Muscle of back (tissue), 11 donors: ENCODE results near the gene MYCBP2. TPM values are rescaled to one million over a fixed set of nuclear protein-coding genes. Genes with fewer than 3 reads are reported as not detected.
"Not testable (repeated sequence)": the region's sequence is repeated elsewhere in the genome, so short reads cannot be mapped to it uniquely, and the experiment has no call there.

Experiments
- DNase-seq, 3 donors: peaks; one replicate each; pipeline versions ENCODE4 v3.0.0 to v3.0.0-alpha.2; 2013
- polyA plus RNA-seq, 10 donors: library from polyadenylated mRNA; unstranded; fragments of 120-200 nt; gene quantifications; one replicate each; pipeline ENCODE4 v1.2.1, GENCODE V29; 2013; ENCODE audit not compliant: insufficient read length in 10 of 10

MYCBP2 gene
- polyA plus RNA-seq, 10 donors = 41.6 to 56.7 (median 52.1) TPM

DNA sequence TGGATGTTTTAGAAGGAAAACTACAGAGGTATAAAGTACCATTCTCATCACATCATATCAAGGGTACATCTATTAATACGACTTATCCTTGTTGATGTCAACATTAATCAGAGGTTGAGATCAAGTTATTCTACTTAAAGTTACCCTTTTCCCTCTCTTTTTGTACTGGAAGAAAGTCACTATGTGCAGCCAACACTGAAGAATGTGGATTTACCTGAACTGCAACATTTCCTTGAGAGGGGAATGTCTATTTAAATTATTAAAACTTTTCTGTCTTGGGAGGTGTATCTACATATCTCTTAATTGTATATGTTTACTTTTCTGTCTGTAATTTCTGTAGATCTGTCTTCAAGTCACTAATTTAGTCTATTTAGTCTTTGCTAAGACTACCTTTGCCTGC lies 297.5 kb downstream of the MYCBP2 start:
- DNase-seq = no peak

DNA sequence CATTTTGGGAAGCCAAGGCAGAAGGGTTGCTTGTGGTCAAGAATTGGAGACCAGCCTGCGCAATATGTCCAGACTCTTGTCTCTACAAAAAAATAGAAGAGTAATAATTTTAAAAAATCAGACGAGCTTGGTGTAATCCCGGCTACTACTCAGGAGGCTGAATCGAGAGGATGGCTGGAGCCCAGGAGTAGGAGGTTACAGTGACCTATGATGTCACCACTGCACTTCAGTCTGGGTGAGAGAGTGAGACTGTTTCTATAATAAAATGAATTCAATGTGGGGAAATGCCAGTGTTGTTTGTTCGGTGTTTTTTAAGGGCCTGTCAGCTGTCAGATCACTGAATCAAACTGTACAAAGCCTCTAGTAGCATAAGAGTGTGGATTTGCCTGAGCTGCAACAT lies 298.7 kb downstream of the MYCBP2 start:
- no peak for DNase-seq

DNA sequence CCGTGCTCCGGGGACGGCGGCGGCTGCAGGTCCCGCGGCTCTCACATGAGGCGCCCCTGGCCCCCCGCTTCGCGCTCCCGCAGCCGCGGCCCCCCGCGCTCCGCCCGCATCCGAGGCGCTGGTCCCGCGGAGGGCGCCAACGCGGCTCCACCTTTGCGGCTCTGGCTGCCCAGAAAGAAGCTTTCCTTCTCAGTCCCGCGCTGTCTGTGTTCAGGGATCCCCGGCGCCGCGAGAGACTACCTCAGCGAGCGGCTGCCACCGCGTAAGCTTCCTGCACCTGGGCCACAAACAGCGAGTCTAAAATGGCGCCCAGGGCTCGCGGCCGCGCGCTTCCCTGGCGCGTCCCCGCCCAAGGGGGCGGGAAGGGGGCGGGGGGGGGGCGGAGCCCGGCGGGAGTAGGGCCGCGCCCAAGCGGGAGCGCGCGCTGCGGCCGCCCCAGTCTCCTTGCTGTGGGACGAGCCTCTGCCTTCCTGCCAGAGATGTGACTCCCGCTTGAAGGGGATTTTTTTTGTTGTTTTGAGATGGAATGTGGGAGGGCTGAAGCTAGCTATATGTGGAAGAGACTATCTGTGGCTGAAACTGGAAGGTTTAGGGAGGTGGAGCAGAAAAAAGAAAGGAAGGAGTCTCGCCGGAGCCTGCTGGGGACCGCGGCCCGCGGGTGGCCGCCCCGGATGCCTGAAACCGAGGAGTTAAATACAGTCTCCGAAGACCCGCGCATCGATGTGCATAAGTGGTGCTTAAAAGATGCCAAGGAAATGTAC lies 299.9 kb downstream of the MYCBP2 start, which contains the start of gene FBXL3:
Gene FBXL3 (minus strand): TSS at position 299 of the 761 bp plus-strand sequence. CDS start 5,299 bp downstream, outside the sequence.
- peak; percentile 91 to 95 (median 93) for DNase-seq

DNA sequence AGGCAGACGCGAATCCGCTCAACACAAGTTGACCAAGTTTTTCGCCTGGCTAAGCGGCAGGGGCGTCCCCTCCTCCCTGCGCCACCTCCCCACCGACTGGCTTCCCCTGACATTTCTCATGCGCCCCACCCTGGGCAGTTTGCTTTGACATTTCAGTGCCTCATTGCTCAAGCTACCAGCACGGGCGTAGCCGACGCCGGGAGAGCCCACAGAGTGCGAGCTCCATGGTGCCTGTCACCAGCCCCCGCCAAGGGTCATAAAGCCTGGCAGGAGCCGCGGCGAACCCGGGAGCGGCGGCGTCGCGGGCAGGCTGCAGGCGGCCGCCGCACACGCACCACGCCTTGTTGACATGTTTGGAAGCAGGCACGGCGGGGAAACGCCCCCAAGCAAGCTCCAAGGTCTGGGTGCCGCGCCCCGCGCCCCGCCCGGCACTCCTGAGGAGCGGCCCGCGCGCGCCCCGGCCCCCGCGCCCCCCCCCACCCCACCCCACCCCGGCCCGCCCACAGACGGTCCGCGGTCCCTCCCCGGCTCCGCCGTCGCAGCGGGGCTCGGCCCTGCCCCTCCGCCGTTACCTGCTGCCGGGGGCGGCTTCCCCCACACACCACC lies 300.5 kb downstream of the MYCBP2 start:
- peak; percentile 62 to 90 (median 64) for DNase-seq

DNA sequence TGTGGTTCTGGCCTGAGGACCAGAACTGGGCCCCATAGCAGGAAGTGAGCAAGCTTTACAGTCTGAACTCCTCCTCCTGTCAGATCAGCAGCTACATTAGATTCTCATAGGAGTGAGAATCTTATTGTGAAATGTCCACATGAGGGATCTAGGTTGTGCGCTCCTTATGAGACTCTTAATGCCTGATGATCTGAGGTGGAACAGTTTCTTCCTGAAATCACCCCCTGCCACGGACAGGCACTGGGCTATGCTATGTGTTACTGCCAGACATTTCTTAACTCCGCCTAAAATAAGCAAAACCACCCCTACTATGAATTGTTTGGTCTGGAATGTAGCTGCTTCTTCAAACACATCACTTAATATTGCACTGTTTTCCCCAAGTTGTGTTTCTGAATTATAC lies 304.6 kb downstream of the MYCBP2 start:
- DNase-seq = no peak

DNA sequence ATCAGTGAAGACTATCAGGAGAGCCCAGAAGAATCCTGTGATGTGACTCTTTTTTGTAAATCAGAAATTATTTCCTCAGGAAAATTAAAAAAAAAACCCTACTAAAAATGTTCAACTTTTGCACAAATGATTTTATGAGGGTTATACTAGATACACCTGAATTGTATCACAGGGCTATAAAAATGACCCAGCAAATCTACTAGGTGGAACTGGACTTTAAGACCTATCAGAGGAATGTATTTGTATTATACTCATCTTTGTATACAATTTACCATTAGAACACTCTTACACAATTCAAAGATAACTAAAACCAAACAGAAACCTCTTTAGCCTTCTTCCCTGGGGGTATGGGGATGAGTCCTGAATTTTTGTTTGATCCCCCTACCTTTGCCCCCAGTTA lies 307.1 kb downstream of the MYCBP2 start:
- no peak for DNase-seq

DNA sequence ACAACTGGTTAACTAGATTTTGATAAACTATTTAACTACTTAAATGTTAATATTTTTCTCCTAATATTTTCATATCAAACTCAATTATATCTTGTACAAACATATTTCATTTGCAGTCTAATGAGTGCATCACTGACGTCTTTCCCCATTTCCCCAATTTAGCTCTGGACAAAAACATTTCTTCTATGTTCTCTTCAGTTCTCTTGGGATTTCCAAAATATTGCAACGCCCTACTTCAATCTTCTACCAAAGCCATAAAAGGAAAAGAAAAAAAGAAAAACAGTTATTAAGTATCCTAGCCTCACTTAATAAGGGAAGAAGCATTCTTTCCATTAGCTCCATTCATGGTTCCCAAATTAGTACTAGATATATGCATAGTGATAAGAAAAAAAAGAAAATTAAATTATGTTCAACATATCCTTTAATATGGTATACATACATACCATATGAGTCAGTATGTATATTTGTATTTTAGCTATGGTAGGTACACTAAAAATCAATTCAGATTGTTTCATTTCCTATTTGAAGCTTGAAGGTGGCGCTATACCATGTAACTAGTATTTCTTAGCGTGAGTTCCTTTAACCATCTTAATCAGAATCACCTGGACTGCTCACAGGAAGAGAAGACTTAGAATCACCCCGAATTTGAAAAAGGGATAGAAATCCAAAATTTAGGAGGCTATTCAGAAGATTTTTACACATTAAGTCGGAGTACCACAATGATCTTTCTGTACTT lies 309.8 kb downstream of the MYCBP2 start:
- no peak for DNase-seq

DNA sequence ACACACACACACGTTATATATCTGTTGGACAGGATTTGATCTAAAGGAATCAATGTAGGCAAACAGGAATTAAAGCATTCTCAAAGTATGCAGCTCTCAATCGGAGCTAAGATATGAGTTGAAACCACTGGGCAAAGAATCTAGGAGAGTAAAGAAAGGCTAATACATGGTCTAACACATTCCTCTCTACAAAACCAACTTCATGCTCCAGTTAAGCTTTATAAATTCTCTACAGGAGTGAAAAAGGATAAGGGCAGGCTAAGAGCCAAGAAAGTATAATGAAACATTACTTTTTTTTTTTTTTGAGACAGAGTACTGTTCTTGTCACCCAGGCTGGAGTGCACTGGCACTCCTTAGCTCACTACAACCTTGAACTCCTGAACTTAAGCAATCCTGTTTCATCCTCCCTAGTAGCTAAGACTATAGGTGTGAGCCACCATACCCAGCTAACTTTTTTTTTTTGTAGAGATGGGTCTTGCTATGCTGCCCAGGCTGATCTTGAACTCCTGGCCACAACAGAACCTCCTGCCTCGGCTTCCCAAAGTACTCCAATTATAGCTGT lies 310.6 kb downstream of the MYCBP2 start:
- no peak for DNase-seq

DNA sequence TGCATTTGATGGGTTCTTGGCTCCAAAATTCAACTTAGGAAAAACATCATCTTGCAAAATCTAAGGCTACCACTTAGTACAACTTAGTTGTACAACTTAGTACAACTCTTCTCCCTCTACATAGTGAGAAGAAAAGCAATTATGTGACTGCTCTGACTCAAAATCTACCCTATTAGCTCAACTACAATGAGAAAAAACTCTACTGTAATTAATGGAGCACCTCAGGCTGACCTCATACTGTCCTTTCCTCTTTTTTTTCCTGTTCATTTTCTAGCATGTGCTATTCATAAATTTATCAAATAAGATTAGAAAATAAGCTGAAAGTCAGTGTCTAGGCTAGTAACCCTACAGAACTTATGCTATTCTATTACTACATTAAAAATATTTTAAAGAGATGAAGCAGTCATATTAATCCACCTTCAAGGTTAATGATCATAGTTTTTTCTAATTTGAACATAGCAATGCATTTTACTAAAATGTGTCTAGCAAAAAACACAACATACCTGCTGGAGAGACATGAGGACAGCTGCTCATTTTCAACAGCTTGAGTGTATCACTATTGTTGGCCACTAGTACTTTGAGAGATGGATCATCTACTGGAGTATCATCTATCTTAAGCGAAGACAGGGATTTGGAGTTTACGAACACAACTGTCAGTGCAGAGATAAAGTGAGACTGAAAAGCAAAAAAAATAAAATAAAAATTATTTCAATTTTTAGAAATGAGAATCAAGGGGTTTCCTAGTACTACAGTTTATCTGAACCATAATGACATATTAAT lies 311.8 kb downstream of the MYCBP2 start:
- DNase-seq = no peak

DNA sequence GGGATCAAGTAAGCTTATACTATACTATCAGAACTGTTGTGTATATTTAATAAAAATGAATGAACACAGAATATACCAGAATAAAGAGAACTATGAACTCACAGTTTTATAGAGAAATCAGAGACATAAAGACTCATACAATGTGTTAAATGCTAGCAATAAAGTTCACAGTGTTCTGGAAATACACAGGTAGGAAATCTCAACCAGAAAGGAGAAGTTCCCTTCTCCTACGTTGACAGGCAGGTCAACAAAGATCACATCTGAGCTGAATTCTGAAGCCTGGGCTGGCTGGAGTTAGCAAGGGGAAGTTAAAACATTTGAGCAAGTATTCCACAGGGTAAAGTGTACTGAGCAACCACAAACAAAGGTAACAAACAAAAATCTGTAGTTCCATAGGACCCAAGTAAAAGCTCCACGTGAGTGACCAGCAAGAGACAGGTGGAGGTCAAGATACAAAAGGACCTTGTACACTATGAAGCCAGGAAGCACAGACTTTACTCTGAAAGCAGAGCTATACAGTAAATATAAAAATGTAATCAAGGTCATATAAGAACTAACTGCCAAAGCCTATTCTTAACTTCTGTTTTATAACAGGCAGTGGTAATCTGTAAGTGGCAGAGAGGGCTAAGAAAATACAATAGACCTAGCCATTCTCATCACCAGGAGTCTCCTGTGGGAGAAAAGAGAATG lies 312.9 kb downstream of the MYCBP2 start:
- no peak for DNase-seq

DNA sequence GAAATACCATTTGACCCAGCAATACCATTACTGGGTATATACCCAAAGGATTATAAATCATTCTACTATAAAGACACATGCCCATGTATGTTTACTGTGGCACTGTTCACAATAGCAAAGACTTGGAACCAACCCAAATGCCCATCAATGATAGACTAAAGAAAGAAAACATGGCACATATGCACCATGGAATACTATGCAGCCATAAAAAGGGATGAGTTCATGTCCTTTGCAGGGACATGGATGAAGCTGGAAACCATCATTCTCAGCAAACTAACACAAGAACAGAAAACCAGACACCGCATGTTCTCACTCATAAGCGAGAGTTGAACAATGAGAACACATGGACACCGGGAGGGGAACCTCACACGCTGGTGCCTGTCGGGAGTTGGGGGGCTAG lies 317.2 kb downstream of the MYCBP2 start:
- not testable (repeated sequence) for DNase-seq

DNA sequence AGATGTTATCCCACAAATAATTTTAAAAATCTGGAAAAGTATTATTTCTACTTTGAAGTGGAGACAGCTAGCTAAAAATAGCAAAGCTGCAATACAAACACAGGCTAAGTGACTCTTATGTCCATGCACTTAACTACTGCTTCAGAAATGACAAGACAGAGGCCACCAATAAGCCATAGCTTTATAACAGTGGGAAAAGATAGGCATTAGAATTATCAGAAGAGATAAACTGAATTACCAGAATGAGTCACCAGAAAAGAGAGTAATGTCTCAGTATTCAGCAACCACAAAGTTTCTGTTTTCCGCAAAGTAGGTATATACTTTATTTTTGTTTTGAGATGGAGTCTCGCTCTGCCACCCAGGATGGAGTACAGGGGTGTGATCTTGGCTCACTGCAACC lies 317.9 kb downstream of the MYCBP2 start:
- DNase-seq = no peak

DNA sequence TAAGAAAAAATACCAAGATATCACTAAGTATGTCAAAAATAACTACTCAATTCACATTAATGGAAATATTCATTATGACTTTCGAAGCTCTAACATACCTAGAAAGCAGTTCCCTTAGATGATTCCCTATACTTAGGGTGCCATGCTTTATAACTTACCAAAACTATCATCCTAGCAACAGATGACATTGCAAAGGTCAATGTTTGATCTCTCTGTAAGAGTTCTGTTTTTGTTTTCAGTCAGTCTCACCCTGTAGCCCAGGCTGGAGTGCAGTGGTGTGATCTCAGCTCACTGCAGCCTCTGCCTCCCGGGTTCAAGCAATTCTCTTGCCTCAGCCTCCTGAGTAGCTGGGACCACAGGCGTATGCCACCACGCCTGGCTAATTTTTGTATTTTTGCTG lies 318.6 kb downstream of the MYCBP2 start:
- not testable (repeated sequence) for DNase-seq

DNA sequence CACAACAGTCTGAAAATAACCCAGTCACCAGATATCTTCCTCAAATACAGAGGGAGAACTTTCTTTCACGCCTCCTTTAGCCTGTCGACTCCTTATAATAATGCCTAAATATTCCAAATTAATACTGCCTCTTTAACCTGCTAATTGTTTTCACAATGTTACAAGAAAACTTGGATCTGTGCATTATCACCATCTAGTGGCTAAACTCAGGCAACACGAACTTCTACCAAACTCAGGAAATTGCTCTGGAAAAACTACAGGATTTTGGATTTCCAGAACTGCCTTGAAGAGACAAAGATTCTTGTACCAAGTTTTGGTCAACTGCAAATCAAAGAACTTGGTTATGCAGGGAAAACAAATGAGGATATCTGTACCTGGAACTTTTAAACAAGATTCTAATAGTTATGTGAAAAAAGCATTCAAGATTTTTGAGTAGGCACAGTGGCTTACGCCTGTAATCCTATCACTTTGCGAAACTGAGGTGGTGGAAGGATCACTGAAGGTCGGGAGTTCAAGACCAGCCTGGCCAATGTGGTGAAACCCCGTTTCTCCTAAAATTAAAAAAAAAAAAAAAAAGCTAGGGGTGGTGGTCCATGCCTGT lies 324.2 kb downstream of the MYCBP2 start:
- peak in 1 of 3 donors; percentile 49 for DNase-seq

DNA sequence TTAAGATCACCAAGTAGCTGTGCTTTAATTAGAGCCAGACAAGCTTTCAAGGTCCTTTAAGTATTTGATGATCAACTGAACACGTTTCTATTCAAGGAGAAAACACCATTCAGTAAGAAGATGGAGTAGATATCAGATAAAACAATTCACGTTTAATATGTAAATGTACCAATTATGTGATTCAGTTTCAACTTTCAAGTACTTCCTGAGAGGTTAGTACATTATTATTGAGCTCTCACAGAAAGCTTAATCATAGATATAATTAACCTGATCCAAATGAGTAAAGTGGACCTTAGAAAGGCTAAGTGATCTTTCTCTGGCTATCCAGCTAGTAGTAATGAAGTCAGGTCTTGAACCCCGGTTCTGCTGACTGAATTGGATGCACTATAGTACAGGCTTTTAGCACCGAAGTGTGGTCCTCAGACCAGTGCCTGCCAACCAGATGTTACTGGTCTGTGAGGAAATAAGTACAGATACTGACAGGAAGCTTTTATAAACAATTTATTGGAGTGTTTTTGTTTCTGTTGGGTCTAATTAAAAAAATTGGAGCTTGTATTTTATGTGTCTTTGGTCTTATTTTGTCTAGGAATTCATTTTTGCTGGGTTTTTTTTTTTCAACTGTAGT lies 324.8 kb downstream of the MYCBP2 start:
- DNase-seq = no peak

DNA sequence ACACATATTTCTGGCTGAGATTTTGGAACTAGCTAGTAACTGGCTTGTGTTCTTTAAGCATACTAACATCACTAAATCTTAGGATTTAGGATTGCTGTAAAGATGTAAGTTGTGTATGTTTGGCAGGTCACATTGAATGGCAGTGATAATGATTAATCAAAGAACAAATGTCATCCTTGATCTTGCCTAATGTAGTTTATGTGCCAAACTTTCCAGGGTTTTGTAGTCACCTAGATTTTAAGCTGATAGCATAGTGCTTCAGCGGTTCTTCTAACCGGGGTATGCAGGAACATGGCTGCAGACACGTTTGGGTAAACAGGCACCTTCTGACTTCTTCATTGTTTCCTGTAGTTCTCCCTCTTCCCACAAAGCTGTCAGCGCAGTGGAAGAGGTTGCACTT lies 325.4 kb downstream of the MYCBP2 start:
- DNase-seq = no peak

DNA sequence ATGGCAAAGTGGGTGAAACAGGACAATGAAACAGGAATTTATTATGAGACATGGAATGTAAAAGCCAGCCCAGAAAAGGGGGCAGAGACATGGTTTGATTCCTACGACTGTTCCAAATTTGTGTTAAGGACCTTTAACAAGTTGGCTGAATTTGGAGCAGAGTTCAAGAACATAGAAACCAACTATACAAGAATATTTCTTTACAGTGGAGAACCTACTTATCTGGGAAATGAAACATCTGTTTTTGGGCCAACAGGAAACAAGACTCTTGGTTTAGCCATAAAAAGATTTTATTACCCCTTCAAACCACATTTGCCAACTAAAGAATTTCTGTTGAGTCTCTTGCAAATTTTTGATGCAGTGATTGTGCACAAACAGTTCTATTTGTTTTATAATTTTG lies 326.4 kb downstream of the MYCBP2 start:
- no peak for DNase-seq
